ENCODE results near the gene ACY1.

ACY1 gene

GRCh38 chr3:52004906-52005395 is 21.6 kb downstream of the ACY1 start:
- Histone ChIP-seq H2AFZ (ENCODE audit: low read depth, low read length) (no peak overlapping the region), H3K4me2 (ENCODE audit: insufficient read depth, low read length) (no peak overlapping the region), H3K27ac (ENCODE audit: low read length) (no peak overlapping the region), H4K20me1 (ENCODE audit: insufficient read depth, low read length) (no peaks in the 10 kb centered on the region), H3K4me3 (ENCODE audit: low read depth in 1 of 2, low read length in 2 of 2) (no peak overlapping the region), H3K9ac (ENCODE audit: low read depth, low read length) (no peak overlapping the region), H3K79me2 (ENCODE audit: insufficient read depth, low read length) (no peaks in the 10 kb centered on the region), H3K27me3 (ENCODE audit: insufficient read depth, low read length, poor library complexity) (no peaks in the 10 kb centered on the region), H3K36me3 (ENCODE audit: insufficient read depth, low read length) (no peaks in the 10 kb centered on the region), H3K9me3 (ENCODE audit: insufficient read depth, low read length, severe bottlenecking) (no peaks in the 10 kb centered on the region), H3K4me1 (ENCODE audit: insufficient read depth, low read length) (peaks cover 21% of the 10 kb centered on the region)
- ATAC-seq (ENCODE audit: insufficient read depth, low read depth): no peak
- no peak for DNase-seq
- no peak for TF ChIP-seq CTCF (IDR thresholded peaks at IDR 0.05; ENCODE audit: borderline replicate concordance, extremely low read depth, low read length, poor library complexity, severe bottlenecking)
- no peak for TF ChIP-seq EZH2 (IDR thresholded peaks at IDR 0.05; ENCODE audit: borderline replicate concordance, low read depth, low read length, severe bottlenecking)

DNA sequence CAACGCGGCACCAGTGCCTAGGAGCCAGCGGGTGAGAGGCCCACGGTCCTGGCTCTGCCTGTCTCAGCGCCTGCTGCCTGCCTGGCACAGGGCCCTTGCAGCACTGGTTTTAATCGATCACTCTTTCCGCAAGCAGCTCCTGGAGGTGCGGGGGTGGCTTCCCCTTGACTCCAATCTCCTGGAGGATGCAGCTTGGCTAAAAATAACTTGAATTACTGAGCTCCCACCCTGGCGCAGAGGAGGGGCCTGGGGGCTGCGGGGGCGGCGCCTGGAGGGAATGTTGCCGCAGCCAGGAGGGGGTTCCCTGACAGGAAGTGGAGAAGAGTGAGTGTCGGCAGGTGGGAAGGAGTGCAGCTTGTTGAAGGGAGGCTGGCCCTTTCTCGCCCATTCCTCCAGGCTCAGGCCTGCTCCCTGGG is 22.2 kb downstream of the ACY1 start:
- Histone ChIP-seq H3K4me1 (ENCODE audit: insufficient read depth, low read length) (peaks cover 21% of the 10 kb centered on the region), H3K9ac (ENCODE audit: low read depth, low read length) (no peak overlapping the region), H3K79me2 (ENCODE audit: insufficient read depth, low read length) (no peaks in the 10 kb centered on the region), H3K9me3 (ENCODE audit: insufficient read depth, low read length, severe bottlenecking) (no peaks in the 10 kb centered on the region), H3K4me2 (ENCODE audit: insufficient read depth, low read length) (no peak overlapping the region), H3K36me3 (ENCODE audit: insufficient read depth, low read length) (no peaks in the 10 kb centered on the region), H4K20me1 (ENCODE audit: insufficient read depth, low read length) (no peaks in the 10 kb centered on the region), H3K27me3 (ENCODE audit: insufficient read depth, low read length, poor library complexity) (no peaks in the 10 kb centered on the region), H3K4me3 (ENCODE audit: low read depth in 1 of 2, low read length in 2 of 2) (no peak overlapping the region), H2AFZ (ENCODE audit: low read depth, low read length) (peak overlapping the region; percentile 3; the same call in 1 of the 2 replicates), H3K27ac (ENCODE audit: low read length) (no peak overlapping the region)
- ATAC-seq (ENCODE audit: insufficient read depth, low read depth): 0 out of 3 replicates have a peak, but pooled peaks have one; percentile 10
- TF ChIP-seq CTCF (IDR thresholded peaks at IDR 0.05; ENCODE audit: borderline replicate concordance, extremely low read depth, low read length, poor library complexity, severe bottlenecking): no peak
- TF ChIP-seq EZH2 (IDR thresholded peaks at IDR 0.05; ENCODE audit: borderline replicate concordance, low read depth, low read length, severe bottlenecking): no peak
- peak; percentile 34 for DNase-seq

DNA sequence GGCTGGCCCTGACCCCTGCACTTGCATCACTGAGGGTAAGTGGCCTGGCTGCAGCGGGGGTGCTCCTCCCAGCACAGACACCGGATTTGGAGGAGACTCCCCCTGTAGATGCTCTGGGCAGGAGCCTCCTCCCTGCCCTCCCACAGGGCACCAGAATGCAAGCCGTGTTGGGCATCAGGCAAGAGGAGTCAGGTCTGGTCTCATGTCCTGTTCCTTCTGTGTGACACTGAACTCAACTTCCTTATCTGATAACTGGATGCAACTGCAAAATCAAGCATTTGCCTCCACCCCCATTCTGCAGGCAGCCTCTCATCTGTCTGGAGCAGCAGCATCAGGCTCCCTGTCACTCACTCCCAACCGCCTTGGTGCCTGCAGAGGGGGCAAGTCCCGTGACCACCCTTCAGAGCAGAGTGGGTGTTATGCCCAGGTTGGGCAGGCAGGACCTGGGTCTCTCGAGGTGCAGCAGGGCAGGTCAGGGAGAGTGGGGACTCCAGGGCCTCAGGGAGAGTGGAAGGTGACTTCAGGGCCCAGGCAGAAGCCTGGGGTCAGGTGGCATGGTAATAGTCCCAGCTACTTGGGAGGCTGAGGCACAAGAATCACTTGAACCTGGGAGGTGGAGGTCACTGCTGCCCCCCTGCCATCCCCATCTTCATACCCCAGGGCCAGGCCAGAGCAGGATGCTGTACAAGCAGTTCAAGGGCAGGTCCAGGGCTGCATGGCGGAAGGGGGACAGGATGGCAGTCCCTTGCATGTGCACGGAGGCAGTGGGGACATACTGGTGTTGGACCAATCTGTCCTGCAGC is 22.9 kb downstream of the ACY1 start:
- Histone ChIP-seq H2AFZ (ENCODE audit: low read depth, low read length) (peak overlapping the region; percentile 3; the same call in 1 of the 2 replicates), H4K20me1 (ENCODE audit: insufficient read depth, low read length) (no peaks in the 10 kb centered on the region), H3K79me2 (ENCODE audit: insufficient read depth, low read length) (no peaks in the 10 kb centered on the region), H3K36me3 (ENCODE audit: insufficient read depth, low read length) (no peaks in the 10 kb centered on the region), H3K4me2 (ENCODE audit: insufficient read depth, low read length) (no peak overlapping the region), H3K4me1 (ENCODE audit: insufficient read depth, low read length) (peaks cover 21% of the 10 kb centered on the region), H3K9me3 (ENCODE audit: insufficient read depth, low read length, severe bottlenecking) (no peaks in the 10 kb centered on the region), H3K27me3 (ENCODE audit: insufficient read depth, low read length, poor library complexity) (no peaks in the 10 kb centered on the region), H3K27ac (ENCODE audit: low read length) (no peak overlapping the region), H3K9ac (ENCODE audit: low read depth, low read length) (no peak overlapping the region), H3K4me3 (ENCODE audit: low read depth in 1 of 2, low read length in 2 of 2) (no peak overlapping the region)
- TF ChIP-seq CTCF (IDR thresholded peaks at IDR 0.05; ENCODE audit: borderline replicate concordance, extremely low read depth, low read length, poor library complexity, severe bottlenecking): no peak
- no peak for TF ChIP-seq EZH2 (IDR thresholded peaks at IDR 0.05; ENCODE audit: borderline replicate concordance, low read depth, low read length, severe bottlenecking)
- DNase-seq: no peak
- no peak for ATAC-seq (ENCODE audit: insufficient read depth, low read depth)

All from DND-41 (cell line).